ENCODE results near the gene PDXK. TPM values are rescaled to one million over a fixed set of nuclear protein-coding genes. Genes with fewer than 3 reads are reported as not detected.
A peak's percentile ranks its signal among the peaks of the same experiment; 100 is the strongest.

Gene PDXK
- polyA plus RNA-seq, 4 donors, result 65.4 to 105 (median 67.6) TPM

GRCh38 chr21:43739621-43740435 lies 20.9 kb downstream of the PDXK start:
- H3K36me3 ChIP-seq (ENCODE audit: control insufficient read depth in 3 of 3, insufficient read depth in 2 of 3, low read depth in 1 of 3, low read length in 3 of 3), result peaks cover 8 to 86% (median 11%) of the 10 kb centered on the region in 3 donors
- WGBS, 3 donors, result 84 to 89% (median 85%) methylated on average over 25 of the region's 25 CpGs
- no peaks in the 10 kb centered on the region for H3K27me3 ChIP-seq (ENCODE audit: control insufficient read depth in 3 of 3, insufficient read depth in 3 of 3, low read length in 3 of 3)
- FAIRE-seq (no peak), DNase-seq (peak in 1 of 2 donors; percentile 61)
- peak overlapping the region; percentile 6 to 72 (median 46) for H3K27ac ChIP-seq (ENCODE audit: low read depth in 1 of 3, low read length in 2 of 3)
- peaks cover 0 to 51% (median 6%) of the 10 kb centered on the region in 3 donors for H3K4me1 ChIP-seq (ENCODE audit: control insufficient read depth in 3 of 3, insufficient read depth in 2 of 3, low read depth in 1 of 3, low read length in 2 of 3)
- no peaks in the 10 kb centered on the region for H3K9me3 ChIP-seq (ENCODE audit: control insufficient read depth in 2 of 2, insufficient read depth in 1 of 2, low read depth in 1 of 2, low read length in 1 of 2)
- no peak overlapping the region for H3K4me3 ChIP-seq (ENCODE audit: low read depth in 1 of 3, low read length in 3 of 3)

DNA sequence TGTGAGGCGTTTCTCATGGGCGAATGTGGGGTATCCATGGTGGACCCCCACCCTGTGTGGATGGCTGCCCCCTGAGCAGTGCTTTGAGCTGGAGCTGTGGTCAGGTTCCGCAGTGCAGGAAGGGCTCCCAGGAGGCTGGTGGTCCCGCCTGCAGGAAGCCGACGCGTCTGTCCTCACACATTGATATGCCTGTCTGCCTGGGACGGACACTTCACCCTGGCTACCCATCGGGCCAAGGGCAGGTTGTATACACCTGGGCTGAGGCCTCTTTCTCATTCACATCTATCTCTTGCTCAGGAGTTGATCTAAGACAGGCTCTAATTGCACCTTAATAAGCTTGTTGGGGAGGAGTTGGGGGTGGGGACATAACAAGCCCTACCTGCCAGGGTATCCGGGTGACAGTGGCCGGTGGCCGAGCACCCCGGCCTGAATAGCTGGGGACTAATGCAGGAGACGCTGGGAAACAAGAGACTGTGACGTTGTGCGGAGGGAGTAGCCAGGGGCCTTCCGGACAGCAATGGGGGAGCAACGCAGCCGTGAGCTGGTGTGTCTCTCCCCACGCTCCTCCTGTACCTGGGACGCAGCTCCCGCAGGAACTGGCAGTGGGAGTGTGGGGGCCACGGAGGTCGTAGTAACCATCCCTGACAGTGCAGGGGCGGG lies 21.7 kb downstream of the PDXK start:
- 49 to 66% (median 60%) methylated on average over 19 to 25 of the region's 25 CpGs for WGBS, 3 donors
- H3K4me3 ChIP-seq (ENCODE audit: low read depth in 1 of 3, low read length in 3 of 3), result no peak overlapping the region
- no peaks in the 10 kb centered on the region for H3K27me3 ChIP-seq (ENCODE audit: control insufficient read depth in 3 of 3, insufficient read depth in 3 of 3, low read length in 3 of 3)
- no peaks in the 10 kb centered on the region for H3K9me3 ChIP-seq (ENCODE audit: control insufficient read depth in 2 of 2, insufficient read depth in 1 of 2, low read depth in 1 of 2, low read length in 1 of 2)
- FAIRE-seq (no peak), DNase-seq (peak; percentile 36 to 92)
- H3K36me3 ChIP-seq (ENCODE audit: control insufficient read depth in 3 of 3, insufficient read depth in 2 of 3, low read depth in 1 of 3, low read length in 3 of 3), result peaks cover 8 to 85% (median 11%) of the 10 kb centered on the region in 3 donors
- peak overlapping the region in 2 of 3 donors; percentile 17 to 39 for H3K27ac ChIP-seq (ENCODE audit: low read depth in 1 of 3, low read length in 2 of 3)
- H3K4me1 ChIP-seq (ENCODE audit: control insufficient read depth in 3 of 3, insufficient read depth in 2 of 3, low read depth in 1 of 3, low read length in 2 of 3), result peaks cover 0 to 43% (median 5%) of the 10 kb centered on the region in 3 donors

- H3K9me3 ChIP-seq (ENCODE audit: control insufficient read depth in 2 of 2, insufficient read depth in 1 of 2, low read depth in 1 of 2, low read length in 1 of 2), result no peaks in the 10 kb centered on the region
- H3K4me3 ChIP-seq (ENCODE audit: low read depth in 1 of 3, low read length in 3 of 3), result no peak overlapping the region
- no peaks in the 10 kb centered on the region for H3K27me3 ChIP-seq (ENCODE audit: control insufficient read depth in 3 of 3, insufficient read depth in 3 of 3, low read length in 3 of 3)
- no peak for DNase-seq
- 69 to 89% (median 86%) methylated on average over 15 to 26 of the region's 28 CpGs for WGBS, 3 donors
- H3K27ac ChIP-seq (ENCODE audit: low read depth in 1 of 3, low read length in 2 of 3), result no peak overlapping the region
- H3K4me1 ChIP-seq (ENCODE audit: control insufficient read depth in 3 of 3, insufficient read depth in 2 of 3, low read depth in 1 of 3, low read length in 2 of 3), result peaks cover 0 to 39% (median 5%) of the 10 kb centered on the region in 3 donors
- peaks cover 8 to 85% (median 14%) of the 10 kb centered on the region in 3 donors for H3K36me3 ChIP-seq (ENCODE audit: control insufficient read depth in 3 of 3, insufficient read depth in 2 of 3, low read depth in 1 of 3, low read length in 3 of 3)
- FAIRE-seq, result no peak
Measured at GRCh38 chr21:43741423-43742096, 22.6 kb downstream of the PDXK start.

DNA sequence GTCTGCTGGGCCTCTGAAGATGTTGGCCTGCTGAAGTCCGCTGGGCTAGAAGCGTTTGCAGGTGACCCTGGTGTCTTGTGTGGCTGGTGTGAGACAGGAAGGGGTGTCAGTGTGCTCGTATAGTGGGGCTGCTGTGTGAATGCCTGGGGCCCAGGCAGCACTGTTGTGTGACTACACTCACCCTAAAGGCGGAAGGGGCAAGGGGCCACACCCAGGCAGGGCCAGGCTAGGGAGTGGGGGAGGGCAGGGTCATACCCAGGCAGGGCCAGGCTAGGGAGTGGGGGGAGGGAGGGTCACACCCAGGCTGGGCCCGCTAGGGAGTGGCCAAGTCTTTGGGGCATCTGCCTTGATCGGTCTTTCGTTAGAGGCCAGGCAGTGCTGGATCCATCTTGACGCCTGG lies 25.0 kb downstream of the PDXK start:
- no peak overlapping the region for H3K27ac ChIP-seq (ENCODE audit: low read depth in 1 of 3, low read length in 2 of 3)
- WGBS, 3 donors, result 92 to 94% (median 93%) methylated on average over 8 of the region's 8 CpGs
- no peaks in the 10 kb centered on the region for H3K27me3 ChIP-seq (ENCODE audit: control insufficient read depth in 3 of 3, insufficient read depth in 3 of 3, low read length in 3 of 3)
- peaks cover 0 to 16% (median 0%) of the 10 kb centered on the region in 3 donors for H3K4me1 ChIP-seq (ENCODE audit: control insufficient read depth in 3 of 3, insufficient read depth in 2 of 3, low read depth in 1 of 3, low read length in 2 of 3)
- no peak overlapping the region for H3K4me3 ChIP-seq (ENCODE audit: low read depth in 1 of 3, low read length in 3 of 3)
- H3K36me3 ChIP-seq (ENCODE audit: control insufficient read depth in 3 of 3, insufficient read depth in 2 of 3, low read depth in 1 of 3, low read length in 3 of 3), result peaks cover 16 to 90% (median 20%) of the 10 kb centered on the region in 3 donors
- FAIRE-seq, result no peak
- no peaks in the 10 kb centered on the region for H3K9me3 ChIP-seq (ENCODE audit: control insufficient read depth in 2 of 2, insufficient read depth in 1 of 2, low read depth in 1 of 2, low read length in 1 of 2)
- no peak for DNase-seq

GRCh38 chr21:43744725-43745124 lies 25.8 kb downstream of the PDXK start:
- FAIRE-seq (no peak), DNase-seq (no peak)
- Histone ChIP-seq H3K4me1 (ENCODE audit: control insufficient read depth in 3 of 3, insufficient read depth in 2 of 3, low read depth in 1 of 3, low read length in 2 of 3) (peaks cover 0 to 8% (median 0%) of the 10 kb centered on the region in 3 donors), H3K27ac (ENCODE audit: low read depth in 1 of 3, low read length in 2 of 3) (no peak overlapping the region), H3K27me3 (ENCODE audit: control insufficient read depth in 3 of 3, insufficient read depth in 3 of 3, low read length in 3 of 3) (no peaks in the 10 kb centered on the region), H3K4me3 (ENCODE audit: low read depth in 1 of 3, low read length in 3 of 3) (no peak overlapping the region), H3K36me3 (ENCODE audit: control insufficient read depth in 3 of 3, insufficient read depth in 2 of 3, low read depth in 1 of 3, low read length in 3 of 3) (peaks cover 16 to 90% (median 22%) of the 10 kb centered on the region in 3 donors), H3K9me3 (ENCODE audit: control insufficient read depth in 2 of 2, insufficient read depth in 1 of 2, low read depth in 1 of 2, low read length in 1 of 2) (no peaks in the 10 kb centered on the region)
- 96 to 98% (median 97%) methylated on average over 18 of the region's 18 CpGs for WGBS, 3 donors

DNA sequence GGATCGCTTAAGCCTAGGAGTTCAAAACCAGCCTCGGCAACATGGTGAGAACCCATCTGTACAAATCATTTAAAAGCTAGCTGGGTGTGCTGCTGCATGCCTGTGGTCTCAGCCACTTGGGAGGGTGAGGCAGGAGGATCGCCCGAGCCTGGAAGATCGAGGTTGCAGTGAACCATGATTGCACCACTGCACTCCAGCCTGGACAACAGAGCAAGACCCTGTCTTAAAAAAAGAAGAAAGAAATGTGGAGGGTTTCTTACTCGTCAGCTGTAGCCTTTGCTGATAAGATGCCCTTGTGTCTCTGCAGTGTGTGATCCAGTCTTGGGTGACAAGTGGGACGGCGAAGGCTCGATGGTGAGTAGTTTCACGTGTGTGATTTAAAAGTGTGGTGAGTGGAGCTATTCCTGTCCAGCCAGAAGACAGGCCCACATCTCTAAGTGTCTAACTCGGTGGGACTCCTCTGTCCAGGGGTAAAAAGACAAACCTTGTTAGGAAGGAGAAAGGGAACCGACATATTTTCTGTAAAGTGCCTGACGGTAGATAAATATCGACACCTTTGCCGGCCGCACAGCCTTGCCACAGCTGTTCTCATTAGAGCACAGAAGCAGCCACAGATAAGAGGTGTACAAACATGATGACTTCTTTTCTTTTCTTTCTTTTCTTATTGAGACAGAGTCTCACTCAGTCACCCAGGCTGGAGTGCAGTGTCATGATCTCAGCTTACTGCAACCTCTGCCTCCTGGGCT lies 27.0 kb downstream of the PDXK start:
- 93 to 95% (median 94%) methylated on average over 16 of the region's 16 CpGs for WGBS, 3 donors
- Histone ChIP-seq H3K27me3 (ENCODE audit: control insufficient read depth in 3 of 3, insufficient read depth in 3 of 3, low read length in 3 of 3) (no peaks in the 10 kb centered on the region), H3K36me3 (ENCODE audit: control insufficient read depth in 3 of 3, insufficient read depth in 2 of 3, low read depth in 1 of 3, low read length in 3 of 3) (peaks cover 16 to 91% (median 25%) of the 10 kb centered on the region in 3 donors), H3K9me3 (ENCODE audit: control insufficient read depth in 2 of 2, insufficient read depth in 1 of 2, low read depth in 1 of 2, low read length in 1 of 2) (no peaks in the 10 kb centered on the region), H3K4me3 (ENCODE audit: low read depth in 1 of 3, low read length in 3 of 3) (no peak overlapping the region), H3K27ac (ENCODE audit: low read depth in 1 of 3, low read length in 2 of 3) (no peak overlapping the region), H3K4me1 (ENCODE audit: control insufficient read depth in 3 of 3, insufficient read depth in 2 of 3, low read depth in 1 of 3, low read length in 2 of 3) (no peaks in the 10 kb centered on the region)
- FAIRE-seq (no peak), DNase-seq (no peak)

GRCh38 chr21:43748622-43749021 lies 29.7 kb downstream of the PDXK start:
- Histone ChIP-seq H3K9me3 (ENCODE audit: control insufficient read depth in 2 of 2, insufficient read depth in 1 of 2, low read depth in 1 of 2, low read length in 1 of 2) (no peaks in the 10 kb centered on the region), H3K36me3 (ENCODE audit: control insufficient read depth in 3 of 3, insufficient read depth in 2 of 3, low read depth in 1 of 3, low read length in 3 of 3) (peaks cover 20 to 99% (median 33%) of the 10 kb centered on the region in 3 donors), H3K4me3 (ENCODE audit: low read depth in 1 of 3, low read length in 3 of 3) (no peak overlapping the region), H3K27me3 (ENCODE audit: control insufficient read depth in 3 of 3, insufficient read depth in 3 of 3, low read length in 3 of 3) (no peaks in the 10 kb centered on the region), H3K4me1 (ENCODE audit: control insufficient read depth in 3 of 3, insufficient read depth in 2 of 3, low read depth in 1 of 3, low read length in 2 of 3) (no peaks in the 10 kb centered on the region), H3K27ac (ENCODE audit: low read depth in 1 of 3, low read length in 2 of 3) (no peak overlapping the region)
- WGBS, 3 donors, result 94 to 97% (median 97%) methylated on average over 16 to 17 of the region's 17 CpGs
- DNase-seq (no peak), FAIRE-seq (no peak)
